ENCODE data around the gene MYL2. TPM values are rescaled to one million over a fixed set of nuclear protein-coding genes. Genes with fewer than 3 reads are reported as not detected.

MYL2 gene
- total and polyA plus RNA-seq, 12 donors, result 9,270 to 56,186 (median 26,130) TPM

- Histone ChIP-seq H3K27ac (no peak overlapping the region), H3K9me3 (peaks cover 0 to 5% (median 0%) of the 10 kb centered on the region in 11 donors), H3K27me3 (peaks cover 0 to 12% (median 6%) of the 10 kb centered on the region in 7 donors), H3K4me3 (no peak overlapping the region), H3K4me1 (peaks cover 0 to 14% (median 4%) of the 10 kb centered on the region in 9 donors), H3K36me3 (no peaks in the 10 kb centered on the region)
- intact Hi-C loops (cut with DNase I), result loop anchor here in 3 of 10 donors (5.0 kb wide), 3 partner anchors 357 to 372 kb away; no protein-coding TSS in a partner anchor
- TF ChIP-seq CTCF (IDR thresholded peaks at IDR 0.05), result no peak
- no peak for ATAC-seq
- 94 to 95% methylated on average over 4 of the region's 4 CpGs for WGBS, 2 donors
- DNase-seq, result no peak
Observed at GRCh38 chr12:110940296-110940695, 19.9 kb upstream of the MYL2 start.

GRCh38 chr12:110937104-110937641 is 16.8 kb upstream of the MYL2 start:
- Histone ChIP-seq H3K36me3 (no peaks in the 10 kb centered on the region), H3K9me3 (no peaks in the 10 kb centered on the region), H3K27me3 (peaks cover 0 to 24% (median 6%) of the 10 kb centered on the region in 7 donors), H3K27ac (peak overlapping the region in 2 of 10 donors; percentile 20 to 66), H3K4me1 (peaks cover 0 to 27% (median 4%) of the 10 kb centered on the region in 9 donors), H3K4me3 (peak overlapping the region in 5 of 10 donors; percentile 0 to 41 (median 21))
- DNase-seq (peak in 1 of 2 donors; percentile 67), ATAC-seq (peak in 6 of 8 donors; percentile 45 to 69 (median 64))
- intact Hi-C loops (cut with DNase I), result loop anchor here in 8 of 10 donors (1.0 to 10.0 kb wide), 6 partner anchors 55 to 375 kb away; no protein-coding TSS in a partner anchor
- WGBS, 2 donors, result 4 to 5% methylated on average over 21 of the region's 21 CpGs
- peak; percentile 85 to 96 (median 92) for TF ChIP-seq CTCF (IDR thresholded peaks at IDR 0.05)

- Histone ChIP-seq H3K27me3 (peaks cover 0 to 24% (median 6%) of the 10 kb centered on the region in 7 donors), H3K36me3 (no peaks in the 10 kb centered on the region), H3K9me3 (no peaks in the 10 kb centered on the region), H3K4me1 (peaks cover 0 to 32% (median 5%) of the 10 kb centered on the region in 9 donors), H3K4me3 (peak overlapping the region in 5 of 10 donors; percentile 0 to 41 (median 21)), H3K27ac (peak overlapping the region in 4 of 10 donors; percentile 20 to 66 (median 46))
- no peak for DNase-seq
- 31 to 32% methylated on average over 13 of the region's 13 CpGs for WGBS, 2 donors
- intact Hi-C loops (cut with DNase I), result loop anchor here in 8 of 10 donors (1.0 to 10.0 kb wide), 6 partner anchors 56 to 376 kb away; no protein-coding TSS in a partner anchor
- TF ChIP-seq CTCF (IDR thresholded peaks at IDR 0.05), result no peak
- peak in 5 of 8 donors; percentile 4 to 35 (median 16) for ATAC-seq
Observed at GRCh38 chr12:110936367-110937103, 16.2 kb upstream of the MYL2 start.

- peaks cover 0 to 28% (median 6%) of the 10 kb centered on the region in 7 donors for H3K27me3 ChIP-seq
- ATAC-seq (no peak), DNase-seq (no peak)
- H3K36me3 ChIP-seq, result no peaks in the 10 kb centered on the region
- no peaks in the 10 kb centered on the region for H3K9me3 ChIP-seq
- no peak for TF ChIP-seq CTCF (IDR thresholded peaks at IDR 0.05)
- intact Hi-C loops (cut with DNase I), result loop anchor here in 8 of 10 donors (5.0 to 10.0 kb wide), 4 partner anchors 57 to 377 kb away; no protein-coding TSS in a partner anchor
- H3K4me3 ChIP-seq, result no peak overlapping the region
- H3K4me1 ChIP-seq, result peaks cover 0 to 37% (median 5%) of the 10 kb centered on the region in 9 donors
- H3K27ac ChIP-seq, result peak overlapping the region in 4 of 10 donors; percentile 20 to 66 (median 46)
- 97 to 98% methylated on average over 4 of the region's 4 CpGs for WGBS, 2 donors
Observed at GRCh38 chr12:110935588-110935987, 15.2 kb upstream of the MYL2 start.
